LNCaP clone FGC (cell line): ENCODE data around the gene TIGAR.

Experiments
- DNase-seq: peaks from one replicate; pipeline ENCODE4 v3.0.0-alpha.2; 2011; ENCODE audit warnings: low read depth
- H3K4me3 ChIP-seq: 2 replicates; pipeline ENCODE4 v1.5.1; 2011; ENCODE audit warnings: mild to moderate bottlenecking, low read depth, low read length, control low read depth
- CTCF ChIP-seq: IDR thresholded peaks from 2 replicates; pipeline ENCODE4 v1.5.1; 2012; ENCODE audit warnings: mild to moderate bottlenecking; ENCODE audit not compliant: control insufficient read depth, insufficient read depth; ENCODE audit errors: extremely low read depth

TIGAR gene

GRCh38 chr12:4283512-4284255, 37.3 kb upstream of the TIGAR start:
- H3K4me3 ChIP-seq, result no peak overlapping the region
- DNase-seq, result no peak
- TF ChIP-seq CTCF, result no peak

GRCh38 chr12:4284306-4284705, 36.7 kb upstream of the TIGAR start:
- no peak for TF ChIP-seq CTCF

GRCh38 chr12:4285070-4285469, 35.9 kb upstream of the TIGAR start:
- no peak overlapping the region for H3K4me3 ChIP-seq
- no peak for DNase-seq
- no peak for TF ChIP-seq CTCF

More at GRCh38 chr12:4284306-4284705, 36.7 kb upstream of the TIGAR start:
- DNase-seq, result no peak
- no peak overlapping the region for H3K4me3 ChIP-seq

- no peak for DNase-seq
- H3K4me3 ChIP-seq, result no peak overlapping the region
- 0 out of 2 replicates have a peak, but pooled peaks have one; percentile 20 for TF ChIP-seq CTCF
Observed at GRCh38 chr12:4286228-4286627, 34.8 kb upstream of the TIGAR start.

GRCh38 chr12:4286771-4287317, 34.2 kb upstream of the TIGAR start:
- DNase-seq, result no peak
- no peak overlapping the region for H3K4me3 ChIP-seq
- TF ChIP-seq CTCF, result no peak

- TF ChIP-seq CTCF, result no peak
- H3K4me3 ChIP-seq, result no peak overlapping the region
- no peak for DNase-seq
Observed at GRCh38 chr12:4287325-4288211, 33.4 kb upstream of the TIGAR start.
